Upper lobe of left lung (tissue), 4 donors: Measurements from ENCODE around the gene ATP13A2.

Experiments used
- CTCF ChIP-seq, 6 experiments: fragments of 450-650 bp in 4 of 6; fragments of 200-600 bp in 2 of 6; sonication (generic) in 2 of 6; IDR thresholded peaks; one replicate each; pipeline ENCODE4 v1.5.1; 2016 to 2019; ENCODE audit warnings: antibody characterized with exemption in 6 of 6
- POLR2A ChIP-seq, 4 donors: fragments of 450-650 bp; IDR thresholded peaks; one replicate each; pipeline ENCODE4 v1.5.1; 2016 to 2017; ENCODE audit warnings: antibody characterized with exemption in 4 of 4, mild to moderate bottlenecking in 2 of 4

- TF ChIP-seq CTCF (IDR thresholded peaks at IDR 0.05) (no peak), POLR2A (IDR thresholded peaks at IDR 0.05) (no peak)
These were observed 11.9 kb downstream of the ATP13A2 start for GRCh38 chr1:16999863-17000262.
